AG20443 (cell line): ENCODE measurements around the gene MUL1.
"Not testable (repeated sequence)": the region's sequence is repeated elsewhere in the genome, so short reads cannot be mapped to it uniquely, and the experiment has no call there.

ENCODE experiments used
- DNase-seq: peaks from one replicate; pipeline ENCODE4 v3.0.0; 2012; ENCODE audit warnings: low spot score, mixed read lengths

Gene MUL1

GRCh38 chr1:20507564-20508410, at the start of gene MUL1:
Gene MUL1, minus strand, starts transcription at chr1:20508151. Its CDS starts 127 bp downstream, at chr1:20508024.
- peak; percentile 97 for DNase-seq

GRCh38 chr1:20555758-20556120, 47.8 kb upstream of the MUL1 start:
- DNase-seq, result no peak

GRCh38 chr1:20555025-20555757, 47.2 kb upstream of the MUL1 start:
- DNase-seq, result peak; percentile 49

GRCh38 chr1:20552728-20553445, 44.9 kb upstream of the MUL1 start:
- peak; percentile 44 for DNase-seq

GRCh38 chr1:20551945-20552727, 44.2 kb upstream of the MUL1 start, which contains the start of gene FAM43B:
Gene FAM43B, plus strand, starts transcription at chr1:20552573. Its CDS starts 401 bp downstream, at chr1:20552974.
- peak; percentile 79 for DNase-seq

- DNase-seq, result no peak
Measured at GRCh38 chr1:20551161-20551560, 43.2 kb upstream of the MUL1 start.

- DNase-seq, result no peak
Measured at GRCh38 chr1:20546637-20547036, 38.7 kb upstream of the MUL1 start.

GRCh38 chr1:20540281-20540680, 32.3 kb upstream of the MUL1 start:
- DNase-seq, result no peak

- DNase-seq, result no peak
Measured at GRCh38 chr1:20538760-20539551, 31.0 kb upstream of the MUL1 start.

GRCh38 chr1:20538227-20538626, 30.3 kb upstream of the MUL1 start:
- DNase-seq, result no peak

GRCh38 chr1:20534659-20535417, 26.9 kb upstream of the MUL1 start:
- DNase-seq, result no peak

GRCh38 chr1:20533635-20534034, 25.7 kb upstream of the MUL1 start:
- DNase-seq, result no peak

GRCh38 chr1:20530901-20531300, 22.9 kb upstream of the MUL1 start:
- peak; percentile 26 for DNase-seq

GRCh38 chr1:20530306-20530705, 22.4 kb upstream of the MUL1 start:
- DNase-seq, result no peak

GRCh38 chr1:20528221-20528620, 20.3 kb upstream of the MUL1 start:
- no peak for DNase-seq

GRCh38 chr1:20526267-20526666, 18.3 kb upstream of the MUL1 start:
- no peak for DNase-seq

GRCh38 chr1:20521960-20522861, 14.3 kb upstream of the MUL1 start:
- DNase-seq, result peak; percentile 78

GRCh38 chr1:20519609-20520262, 11.8 kb upstream of the MUL1 start:
- not testable (repeated sequence) for DNase-seq
